GM19023 (cell line): ENCODE measurements around the gene BRME1.

ENCODE experiments used
- ATAC-seq: cut with Tn5 transposase; IDR thresholded peaks from one replicate; pipeline ENCODE4 v1.9.1; 2021; ENCODE audit warnings: mild to moderate bottlenecking, moderate library complexity; ENCODE audit not compliant: unreplicated experiment

BRME1 gene

DNA sequence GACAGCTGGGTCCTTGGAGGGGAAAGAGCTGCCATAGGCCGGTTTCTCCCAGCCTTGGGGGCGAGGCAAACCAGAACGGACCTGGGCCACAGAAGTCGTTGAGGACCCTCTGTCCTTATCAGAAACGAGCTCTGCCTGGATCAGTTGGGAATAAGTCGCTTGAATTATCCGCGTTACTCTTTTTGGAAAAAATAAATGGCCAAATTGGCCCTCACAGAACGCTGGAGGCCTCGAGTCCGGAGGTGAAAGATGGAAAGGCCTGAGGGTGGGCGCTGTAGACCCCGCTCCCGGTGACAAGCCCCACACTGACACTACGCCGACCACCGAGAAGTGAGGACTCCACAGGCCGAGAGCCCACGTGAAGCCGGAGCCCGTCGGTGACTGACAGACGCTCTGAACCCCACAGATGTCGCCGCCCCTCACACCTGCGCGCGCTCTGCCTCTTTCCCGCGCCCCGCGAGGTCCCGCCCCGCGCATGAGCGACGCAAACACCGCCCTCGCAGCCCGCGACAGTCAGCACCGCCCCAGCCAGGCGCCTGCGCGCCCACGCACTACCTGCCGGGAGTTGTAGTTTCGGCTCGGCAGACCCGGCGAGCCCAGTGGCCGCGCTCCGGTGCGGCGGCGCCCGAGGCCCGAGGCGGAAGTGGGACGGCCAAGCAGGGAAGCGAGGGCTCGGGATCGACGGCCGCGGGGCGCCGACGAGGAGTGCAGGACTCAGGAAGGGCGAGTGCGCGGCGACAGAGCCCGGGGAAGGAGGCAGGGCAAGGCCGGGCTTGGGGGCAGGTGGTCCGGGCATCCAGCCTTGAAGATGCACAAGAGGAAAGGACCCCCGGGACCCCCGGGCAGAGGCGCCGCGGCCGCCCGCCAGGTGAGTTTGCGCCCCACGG, at the start of gene BRME1, which contains the start of gene CC2D1A:
Gene BRME1, minus strand, starts transcription at position 484 of the 887 bp plus-strand sequence. CDS start 1,225 bp downstream, outside the sequence.
Gene CC2D1A, plus strand, starts transcription at position 568 of the 887 bp plus-strand sequence. Its CDS starts 241 bp downstream, at position 809.
- peak; percentile 91 for ATAC-seq

DNA sequence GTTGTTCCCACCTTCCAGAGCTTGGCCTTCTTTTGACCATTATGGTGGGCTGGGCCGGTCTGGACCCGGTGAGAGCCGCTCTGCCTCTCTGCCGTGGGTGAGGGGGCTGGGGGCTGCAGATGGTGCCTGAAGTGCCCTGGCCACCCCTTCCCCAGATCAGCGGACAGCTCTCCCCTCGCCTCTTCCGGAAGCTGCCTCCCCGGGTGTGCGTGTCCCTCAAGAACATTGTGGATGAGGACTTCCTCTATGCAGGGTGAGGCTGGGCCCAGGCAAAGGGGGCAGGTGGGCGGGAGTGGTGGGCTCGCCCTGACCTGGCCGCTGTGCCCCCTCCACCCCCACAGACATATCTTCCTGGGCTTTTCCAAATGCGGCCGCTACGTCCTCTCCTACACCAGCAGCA, 48.3 kb upstream of the BRME1 start:
- ATAC-seq = no peak

DNA sequence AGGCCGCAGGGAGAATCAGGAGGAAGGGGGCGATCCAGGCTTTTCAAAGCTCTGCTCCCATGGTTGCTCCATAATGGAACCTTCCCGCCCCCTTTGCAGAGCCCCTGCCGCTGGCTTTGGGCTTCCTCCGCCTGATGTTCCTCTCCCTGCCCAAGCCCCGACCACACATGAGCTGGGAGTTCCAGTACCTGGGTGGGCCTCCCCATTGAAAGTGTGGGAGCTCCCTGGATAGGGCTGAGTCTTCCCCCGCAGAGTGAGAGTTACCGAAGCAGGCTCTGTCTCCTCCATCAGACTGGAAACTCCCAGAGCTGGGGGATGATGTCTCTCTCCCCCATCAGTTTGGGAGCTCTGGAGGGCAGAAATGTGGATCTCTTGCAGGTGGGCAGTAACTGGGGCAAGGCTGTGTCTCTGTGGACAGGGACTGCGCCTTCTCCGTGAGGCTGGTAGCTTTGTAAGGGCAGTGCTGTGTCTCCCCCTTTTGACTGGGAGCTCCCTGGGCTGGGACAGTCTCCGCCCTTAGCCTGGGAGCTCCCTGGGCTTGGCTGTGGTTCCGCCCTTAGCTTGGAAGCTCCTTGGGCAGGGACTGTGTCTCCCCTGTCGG, 47.1 kb upstream of the BRME1 start:
- no peak for ATAC-seq

DNA sequence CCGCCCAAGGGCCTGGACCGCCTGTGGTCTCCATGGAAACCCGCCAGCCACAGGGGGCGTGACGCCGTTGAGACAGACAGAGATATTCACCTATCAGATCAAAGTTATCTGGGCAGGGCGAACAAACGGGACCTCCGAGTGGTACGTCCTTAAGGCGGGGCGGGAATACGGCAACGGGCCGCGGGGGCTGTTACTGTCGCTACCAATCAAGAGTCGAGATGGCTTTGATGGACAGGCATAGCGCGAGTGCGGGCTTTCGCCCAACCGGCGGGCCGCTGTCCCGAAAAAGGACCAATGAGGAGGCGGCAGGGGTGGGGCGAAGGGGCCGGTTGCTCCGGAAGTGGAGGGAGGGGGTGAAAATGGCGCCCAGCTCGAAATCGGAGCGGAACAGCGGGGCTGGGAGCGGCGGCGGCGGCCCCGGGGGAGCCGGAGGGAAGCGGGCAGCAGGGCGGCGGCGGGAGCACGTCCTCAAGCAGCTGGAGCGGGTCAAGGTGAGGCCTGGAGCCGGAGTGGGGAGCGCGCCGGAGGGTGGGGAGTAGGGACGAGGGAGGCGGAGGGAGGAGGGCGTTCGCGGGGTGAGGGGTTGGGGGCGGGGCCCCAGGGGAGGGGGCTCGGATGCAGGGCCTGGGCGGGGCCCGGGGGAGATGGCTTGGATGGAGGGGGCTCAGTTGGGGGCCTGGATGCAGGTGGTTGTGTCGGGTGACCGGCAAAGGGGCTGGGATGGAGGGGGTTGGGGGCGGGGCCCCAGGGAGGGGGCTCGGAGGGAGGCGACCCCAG, 46.4 kb upstream of the BRME1 start, which contains the start of gene DCAF15:
Gene DCAF15, plus strand, starts transcription at position 356 of the 777 bp plus-strand sequence. Its CDS starts 4 bp downstream, at position 360.
- peak; percentile 98 for ATAC-seq

DNA sequence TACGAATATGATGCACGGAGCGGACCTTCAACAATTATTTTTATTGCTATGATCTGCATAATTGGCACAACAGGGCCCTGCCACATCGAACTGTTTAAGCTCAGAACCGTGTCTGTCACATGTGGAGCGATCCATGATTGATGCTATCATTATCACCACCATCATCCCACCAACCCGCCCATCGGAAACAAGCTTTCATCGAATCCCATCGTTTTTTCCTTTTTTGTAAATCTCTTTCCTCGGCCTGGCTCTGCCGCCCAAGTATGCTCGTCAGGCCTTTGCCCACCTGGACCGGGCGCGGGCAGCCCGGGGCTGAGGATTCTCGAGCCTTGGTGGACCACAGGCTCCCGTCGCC, 45.9 kb upstream of the BRME1 start:
- ATAC-seq = peak; percentile 2

DNA sequence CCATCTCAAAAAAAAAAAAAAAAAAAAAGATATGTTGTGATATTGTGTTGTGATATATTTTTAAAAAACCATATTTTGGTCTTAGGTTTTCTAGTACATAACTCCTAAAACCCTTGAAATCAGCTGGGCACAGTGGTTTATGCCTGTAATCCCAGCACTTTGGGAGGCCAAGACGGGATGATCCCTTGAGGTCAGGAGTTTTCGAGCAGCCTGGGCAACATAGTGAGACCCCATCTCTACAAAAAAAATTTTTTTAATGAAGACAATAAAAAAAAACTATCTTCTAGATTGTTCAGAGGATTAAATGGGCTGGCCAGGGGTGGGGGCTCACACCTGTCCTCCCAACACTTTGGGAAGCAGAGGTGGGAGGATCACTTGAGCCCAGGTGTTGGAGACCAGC, 45.1 kb upstream of the BRME1 start:
- ATAC-seq = no peak

DNA sequence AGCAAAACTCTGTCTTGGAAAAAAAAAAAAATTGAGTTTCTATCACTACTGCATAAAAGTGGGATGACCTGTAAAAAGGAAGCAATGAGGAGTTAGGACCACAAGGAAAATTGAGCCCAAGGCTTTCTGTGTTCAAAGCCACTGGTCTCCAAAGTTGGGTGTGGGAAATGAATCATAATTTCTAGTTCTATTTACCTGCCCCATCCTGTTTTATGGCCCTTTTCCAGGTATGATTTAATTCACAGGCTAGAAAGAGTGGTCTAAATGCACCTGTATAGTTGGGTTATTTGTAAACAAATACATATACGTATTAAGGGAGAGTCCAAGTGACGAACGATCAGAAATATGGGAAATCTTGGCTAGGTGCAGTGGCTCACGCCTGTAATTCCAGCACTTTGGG, 40.5 kb upstream of the BRME1 start:
- no peak for ATAC-seq

DNA sequence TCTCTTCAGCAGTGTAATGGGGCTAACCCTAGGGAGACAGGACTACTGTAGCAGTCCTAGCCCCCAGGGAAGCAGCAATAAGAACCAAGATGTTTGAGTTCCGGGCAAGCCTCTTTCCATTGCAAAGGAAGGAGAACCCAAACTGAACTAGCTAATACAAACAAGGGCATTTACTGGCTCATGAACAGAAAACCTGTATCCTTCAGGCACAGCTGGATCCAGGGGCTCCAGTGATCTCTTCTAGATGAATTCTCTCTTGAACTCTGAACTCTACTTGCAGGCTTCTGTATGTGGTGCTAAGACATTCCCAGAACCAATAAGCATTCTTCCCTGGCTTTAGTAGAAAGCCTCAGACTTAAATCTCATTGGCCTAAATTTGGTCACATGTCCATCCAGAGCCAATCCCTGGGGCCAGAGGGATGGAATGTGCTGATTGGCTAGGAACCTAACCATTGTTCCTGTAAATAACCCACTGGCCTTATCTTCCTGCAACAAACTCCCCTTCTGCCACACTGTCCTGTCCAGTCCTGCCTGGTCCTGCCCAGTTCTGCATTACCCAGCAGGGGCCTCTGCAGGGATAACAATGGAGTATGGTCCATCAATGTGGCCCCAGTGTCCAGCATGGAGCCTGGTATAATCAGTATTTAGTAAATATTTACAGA, 36.2 kb upstream of the BRME1 start:
- no peak for ATAC-seq

DNA sequence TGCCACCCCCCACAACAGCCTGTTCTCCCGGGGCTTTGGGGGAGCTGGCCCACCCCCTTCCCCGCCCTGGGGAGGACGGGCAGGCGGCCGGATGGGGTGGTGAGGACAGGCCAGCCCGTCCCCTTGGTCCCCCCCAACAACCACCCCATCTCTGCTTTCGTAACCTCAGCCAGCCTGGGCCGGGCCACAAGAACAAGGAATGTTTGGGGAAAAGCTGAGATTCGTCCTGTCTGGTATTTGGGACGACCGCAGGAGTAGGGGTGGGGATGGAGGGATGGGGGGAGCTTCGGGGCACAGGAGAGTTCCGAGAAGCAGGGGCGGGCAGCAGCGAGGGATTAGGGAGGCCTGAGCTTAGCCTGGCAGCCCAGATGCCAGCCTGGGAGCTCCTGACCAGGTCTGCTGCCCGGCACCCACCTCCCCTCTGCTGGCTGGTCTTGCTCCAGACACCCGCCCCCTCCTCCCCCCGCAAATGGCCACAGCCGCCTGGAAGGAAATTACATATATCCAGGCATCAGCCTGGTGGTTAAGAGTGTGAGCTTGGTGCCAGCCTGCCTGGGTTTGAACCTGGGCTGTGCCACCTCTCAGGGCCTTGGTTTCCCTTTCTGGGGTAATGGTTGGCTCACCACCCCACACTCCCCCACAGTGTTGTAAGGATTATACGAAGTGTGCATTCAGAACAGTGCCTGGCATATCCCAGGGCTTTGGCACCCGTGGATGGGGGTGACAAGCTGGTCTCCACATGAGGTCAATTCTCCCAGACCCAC, 32.6 kb upstream of the BRME1 start, which contains the start of gene PODNL1:
Gene PODNL1, minus strand, starts transcription at position 117 of the 764 bp plus-strand sequence. CDS start 236 bp downstream, outside the sequence.
- no peak for ATAC-seq

DNA sequence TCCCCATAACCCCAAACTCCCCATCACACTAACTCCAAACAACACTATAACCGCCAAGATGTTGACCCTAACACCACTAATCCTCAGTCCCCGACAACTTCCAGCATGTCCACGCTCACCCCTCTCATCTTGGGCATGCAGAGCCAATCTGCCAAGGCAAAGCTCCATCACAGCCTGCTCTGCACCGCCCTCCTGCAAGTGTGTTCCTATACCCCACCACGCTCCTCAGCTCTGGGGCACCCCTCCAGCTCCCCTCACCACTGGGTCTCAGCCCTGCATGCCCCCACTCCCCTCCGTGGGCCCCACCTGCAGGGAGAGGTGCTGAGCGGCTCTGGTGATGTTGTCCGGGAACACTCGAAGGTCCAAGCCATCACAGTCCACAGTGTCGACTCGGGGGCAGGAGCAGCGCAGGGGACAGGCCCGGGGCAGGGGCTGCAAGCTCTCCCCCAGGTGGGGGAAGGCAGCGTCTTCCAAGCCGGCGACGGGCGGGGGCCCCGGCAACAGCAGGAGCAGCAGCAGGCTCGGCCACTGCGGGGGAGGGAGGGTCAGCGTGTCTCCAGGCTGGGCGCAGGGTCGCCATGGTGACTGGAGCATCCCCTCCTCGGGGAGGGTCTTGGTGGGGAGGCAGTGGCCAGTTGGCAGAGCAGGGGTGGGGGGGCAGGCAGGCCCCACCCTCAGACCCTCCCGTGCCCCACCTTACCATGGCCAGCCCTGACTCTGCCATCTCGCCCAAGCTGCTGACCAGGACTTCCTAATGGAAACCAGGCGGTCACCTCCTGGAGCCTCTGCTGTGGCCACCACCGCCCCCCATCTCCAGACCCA, 31.8 kb upstream of the BRME1 start:
- ATAC-seq = no peak

DNA sequence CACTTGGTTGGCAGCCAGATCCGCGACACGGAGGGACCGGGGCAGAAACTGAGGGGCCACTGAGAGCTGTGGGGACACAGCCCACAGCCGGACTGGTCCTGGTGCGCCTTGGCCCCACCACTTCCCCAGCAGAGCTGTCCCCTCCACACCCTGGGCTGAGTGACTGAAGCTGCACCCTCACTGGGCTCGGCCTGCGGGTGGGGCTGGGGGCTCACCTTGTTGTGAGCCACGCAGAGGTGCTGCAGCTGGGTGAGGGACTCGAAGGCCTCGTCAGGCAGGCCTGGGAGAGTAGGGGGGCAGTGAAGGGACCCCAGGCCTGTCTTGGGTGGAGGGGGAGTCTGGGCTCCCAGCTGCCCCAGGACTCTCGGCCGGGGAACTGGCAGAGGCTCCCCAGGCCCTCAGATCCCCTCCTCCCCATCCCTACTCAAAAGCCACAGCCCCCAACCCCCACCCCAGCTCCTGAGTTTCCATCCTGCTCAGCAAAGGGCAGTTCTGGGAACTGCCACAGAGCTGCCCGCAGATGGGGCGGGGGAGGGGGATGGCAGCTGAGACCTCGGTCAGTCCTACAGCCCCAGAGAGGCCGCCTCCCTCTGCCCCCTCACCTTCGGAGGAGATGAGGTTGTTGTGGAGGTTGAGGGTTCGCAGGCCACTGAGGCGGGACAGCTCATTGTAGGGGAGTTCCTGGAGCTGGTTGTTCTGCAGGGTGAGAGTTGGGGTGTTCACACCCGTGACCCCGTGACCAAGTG, 30.0 kb upstream of the BRME1 start:
- no peak for ATAC-seq

DNA sequence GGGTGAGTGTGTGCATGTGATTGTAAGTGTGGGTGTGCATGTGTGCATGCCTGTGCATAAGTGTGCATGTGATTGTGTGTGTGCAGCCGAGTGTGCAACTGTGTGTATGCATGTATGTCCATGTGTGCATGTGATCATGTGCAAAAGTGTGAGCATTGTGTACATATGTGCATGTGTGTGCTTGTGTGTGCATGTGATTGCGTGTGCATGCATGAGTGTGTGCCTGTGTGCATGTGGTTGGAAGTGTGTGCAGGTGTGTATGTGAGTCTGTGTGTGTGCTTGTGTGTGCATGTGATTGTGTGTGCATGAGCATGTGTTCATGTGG, 28.8 kb upstream of the BRME1 start:
- ATAC-seq = no peak

DNA sequence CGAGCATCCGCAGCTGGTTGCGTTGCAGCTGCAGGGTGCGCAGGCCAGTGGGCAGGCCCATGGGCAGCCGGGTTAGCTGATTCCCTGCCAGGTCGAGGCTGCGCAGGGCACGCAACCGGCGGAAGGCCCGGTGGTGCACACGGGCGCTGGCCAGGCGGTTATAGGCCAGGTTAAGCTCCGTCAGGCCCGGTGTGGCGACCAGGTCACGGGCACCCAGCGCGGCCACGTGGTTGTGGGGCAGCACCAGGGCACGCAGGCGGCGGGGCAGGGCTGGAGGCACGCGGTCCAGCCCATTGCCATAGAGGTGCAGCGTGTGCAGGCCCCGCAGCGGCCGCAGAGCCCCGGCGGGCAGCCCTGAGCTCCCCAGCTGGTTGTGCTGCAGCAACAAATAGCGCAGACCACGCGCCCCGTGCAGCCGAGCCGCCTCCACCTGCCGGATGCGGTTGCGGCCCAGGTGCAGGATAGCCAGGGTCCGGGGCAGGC, 27.0 kb upstream of the BRME1 start:
- no peak for ATAC-seq

DNA sequence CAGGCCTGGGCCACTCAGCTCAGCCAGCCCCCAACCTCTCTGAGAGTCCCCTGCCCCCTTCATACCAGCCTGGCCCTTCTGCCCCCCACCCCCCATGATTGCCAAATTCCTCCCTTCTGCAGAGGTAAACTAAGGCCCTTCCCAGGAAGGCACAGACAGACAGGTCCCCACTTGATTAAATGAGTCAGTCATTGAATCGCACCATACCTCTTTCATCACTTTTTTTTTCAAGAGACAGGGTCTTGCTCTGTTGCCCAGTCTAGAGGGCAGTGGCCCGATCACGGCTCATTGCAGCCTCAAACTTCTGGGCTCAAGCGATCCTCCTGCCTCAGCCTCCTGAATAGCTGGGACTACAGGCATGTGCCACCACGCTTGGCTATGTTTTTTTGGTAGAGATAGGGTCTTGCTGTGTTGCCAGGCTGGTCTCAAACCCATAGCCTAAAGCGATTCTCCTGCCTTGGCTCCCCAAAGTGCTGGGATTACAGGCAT, 26.3 kb upstream of the BRME1 start:
- no peak for ATAC-seq

DNA sequence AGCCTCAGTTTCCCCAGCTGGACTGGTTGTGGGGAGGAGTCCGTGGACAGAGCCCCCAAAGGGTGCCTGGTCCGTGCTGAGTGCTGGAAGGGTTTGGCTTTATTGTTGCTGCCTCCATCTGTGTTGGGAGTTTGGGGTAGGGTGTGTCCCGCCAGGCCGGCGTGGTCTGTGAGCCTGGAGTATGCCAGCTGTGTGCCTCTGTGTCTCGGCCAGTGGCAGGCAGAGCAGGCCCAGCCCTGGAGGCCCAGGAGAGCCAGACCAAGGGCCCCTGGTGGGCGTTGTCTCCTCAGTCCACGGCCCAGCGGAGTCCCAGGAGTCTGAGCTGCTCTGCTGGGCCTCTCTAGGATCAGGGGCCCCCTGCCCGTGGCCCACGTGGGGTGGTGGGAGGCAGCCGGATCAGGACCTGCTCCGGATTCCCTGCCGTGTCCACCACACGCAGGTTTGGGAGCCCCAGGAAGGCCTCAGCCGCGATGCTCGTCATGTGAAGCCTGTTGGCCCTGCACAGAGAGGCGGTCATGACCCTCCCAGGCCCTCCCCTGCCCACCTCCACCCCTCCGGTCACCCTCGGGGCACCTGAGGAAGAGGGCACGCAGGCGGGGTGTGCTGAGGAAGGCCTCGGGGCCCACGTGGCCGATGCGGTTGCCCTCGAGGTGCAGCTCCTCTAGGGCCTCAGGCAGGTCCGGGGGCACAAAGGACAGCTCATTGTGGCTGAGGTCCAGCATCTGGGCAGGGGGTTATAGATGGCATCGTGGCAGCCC, 25.7 kb upstream of the BRME1 start:
- no peak for ATAC-seq

DNA sequence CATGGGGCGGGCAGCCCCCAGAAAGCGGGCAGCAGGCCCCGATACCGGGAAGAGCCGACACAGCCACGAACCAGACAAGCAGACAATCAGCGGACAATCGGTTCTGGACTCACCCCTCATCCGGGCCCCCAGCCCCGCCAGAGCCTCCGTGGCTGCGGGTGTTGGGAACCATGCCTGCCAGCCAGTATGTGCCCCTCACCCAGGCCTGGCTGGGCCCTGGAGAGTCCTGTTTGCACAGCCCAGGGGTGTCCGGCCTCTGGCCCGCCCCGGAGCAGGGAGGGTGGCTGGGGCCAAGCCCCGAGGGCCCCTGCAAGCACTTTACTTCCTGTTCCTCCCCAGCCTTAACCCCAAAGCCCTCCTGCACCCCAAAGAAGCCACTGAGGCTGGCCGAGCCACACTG, 24.5 kb upstream of the BRME1 start:
- ATAC-seq = no peak

DNA sequence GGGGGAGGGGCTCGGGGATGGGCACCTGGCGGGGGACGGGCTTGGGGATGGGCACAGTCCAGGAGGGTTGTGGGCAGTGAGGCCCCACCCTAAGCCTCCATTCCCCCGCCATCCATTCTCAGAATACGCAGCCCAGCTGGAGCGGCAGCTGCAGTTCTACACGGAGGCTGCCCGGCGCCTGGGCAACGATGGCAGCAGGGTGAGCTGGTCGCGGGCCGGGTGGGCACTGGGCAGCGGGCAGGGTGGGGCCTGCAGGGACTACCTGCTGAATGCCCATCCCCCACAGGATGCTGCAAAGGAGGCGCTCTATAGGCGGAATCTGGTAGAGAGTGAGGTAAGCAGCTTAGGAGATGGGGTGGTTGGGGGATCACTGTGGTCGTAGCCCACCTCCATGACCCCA, 24.0 kb upstream of the BRME1 start:
- no peak for ATAC-seq

DNA sequence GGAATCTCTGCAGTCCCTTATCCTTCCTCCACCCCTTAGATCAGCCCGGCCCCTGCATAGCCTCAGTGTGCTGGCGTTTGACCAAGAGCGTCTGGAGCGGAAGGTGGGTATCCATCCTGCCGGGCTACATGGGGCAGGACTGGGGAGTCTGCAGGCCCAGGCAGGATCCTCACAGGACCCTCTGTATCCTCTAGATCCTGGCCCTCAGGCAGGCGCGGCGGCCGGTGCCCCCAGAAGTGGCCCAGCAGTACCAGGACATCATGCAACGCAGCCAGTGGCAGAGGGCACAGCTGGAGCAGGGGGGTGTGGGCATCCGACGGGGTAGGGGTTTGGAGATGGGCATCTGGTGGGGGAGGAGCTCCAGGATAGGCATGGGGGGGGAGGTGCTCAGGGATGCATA, 23.4 kb upstream of the BRME1 start:
- no peak for ATAC-seq
